A549 treated with Mapracorat at 1 μM for 4 hours (cell line): ENCODE results near the gene ARHGAP36. TPM values are rescaled to one million over a fixed set of nuclear protein-coding genes. Genes with fewer than 3 reads are reported as not detected.

Experiments used
- total RNA-seq: library from RNA; stranded (reverse); fragments of 200-300 nt; extraction: Qiagen RNA extraction; gene quantifications from 5 replicates; pipeline ENCODE4 v1.2.3, GENCODE V29; 2022

The ARHGAP36 gene, protein sequence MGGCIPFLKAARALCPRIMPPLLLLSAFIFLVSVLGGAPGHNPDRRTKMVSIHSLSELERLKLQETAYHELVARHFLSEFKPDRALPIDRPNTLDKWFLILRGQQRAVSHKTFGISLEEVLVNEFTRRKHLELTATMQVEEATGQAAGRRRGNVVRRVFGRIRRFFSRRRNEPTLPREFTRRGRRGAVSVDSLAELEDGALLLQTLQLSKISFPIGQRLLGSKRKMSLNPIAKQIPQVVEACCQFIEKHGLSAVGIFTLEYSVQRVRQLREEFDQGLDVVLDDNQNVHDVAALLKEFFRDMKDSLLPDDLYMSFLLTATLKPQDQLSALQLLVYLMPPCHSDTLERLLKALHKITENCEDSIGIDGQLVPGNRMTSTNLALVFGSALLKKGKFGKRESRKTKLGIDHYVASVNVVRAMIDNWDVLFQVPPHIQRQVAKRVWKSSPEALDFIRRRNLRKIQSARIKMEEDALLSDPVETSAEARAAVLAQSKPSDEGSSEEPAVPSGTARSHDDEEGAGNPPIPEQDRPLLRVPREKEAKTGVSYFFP
- total RNA-seq, result not detected in 5 replicates

DNA sequence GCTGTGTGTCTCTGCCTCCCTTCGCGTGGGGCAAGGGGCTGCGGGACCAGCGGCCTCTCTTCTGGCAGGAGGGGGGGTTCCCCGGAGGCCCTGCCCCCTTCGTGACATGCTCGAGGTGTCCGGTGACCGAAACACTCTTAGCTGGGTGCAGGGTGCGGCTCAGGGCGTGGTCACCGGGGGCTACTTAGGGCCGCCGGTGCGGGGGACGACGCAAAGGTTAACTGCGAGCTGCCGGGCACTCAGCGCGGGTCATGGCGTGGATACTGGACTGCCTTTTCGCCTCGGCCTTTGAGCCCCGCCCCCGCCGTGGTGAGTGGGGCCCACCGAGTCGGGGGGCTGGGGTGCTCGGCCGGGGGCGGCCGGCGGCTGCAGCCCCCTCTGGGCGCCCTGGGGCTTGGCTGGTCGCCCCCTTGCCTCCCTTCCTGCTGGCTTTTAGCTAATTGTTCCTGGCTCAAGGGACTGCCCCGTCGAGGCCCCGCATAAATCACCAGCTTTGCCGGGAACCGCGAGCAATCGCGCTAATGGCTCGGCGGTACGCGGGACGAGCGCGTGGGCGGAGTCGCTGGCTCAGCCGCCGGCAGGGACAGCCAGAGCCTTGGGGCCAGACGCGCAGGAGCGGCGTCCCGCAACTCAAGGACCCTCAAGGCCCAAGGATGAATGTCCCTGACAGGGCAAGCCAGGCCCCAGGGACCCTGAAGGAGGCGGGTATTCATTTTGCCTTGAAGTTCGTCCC is at the start of gene ARHGAP36:
Gene ARHGAP36, plus strand, starts transcription at position 211 of the 733 bp plus-strand sequence. CDS start 23,320 bp downstream, outside the sequence.

Other genes starting within 250 kb of the ARHGAP36 start
- 5.8 to 9.7 TPM (median 6.6 TPM) in 5 replicates for gene ENOX2, start 155.1 kb upstream of the ARHGAP36 start, total RNA-seq
- 0.21 to 1.0 TPM (median 0.29 TPM) in 5 replicates for gene IGSF1, start 231.0 kb downstream of the ARHGAP36 start, total RNA-seq